K562 (cell line): Measurements from ENCODE around the gene C1orf105. TPM values are rescaled to one million over a fixed set of nuclear protein-coding genes. Genes with fewer than 3 reads are reported as not detected.

Experiments used
- ATAC-seq: fragments of 200-7000 bp; cut with Tn5 transposase; 3 replicates; pipeline ENCODE4 v1.9.1; 2020; ENCODE audit warnings: moderate library complexity
- BruUV-seq: library from RNA; stranded (reverse); fragments of 400-500 nt; replicated peaks from 2 replicates; lab custom pipeline; 2021; lab: Mats Ljungman, UMichigan
- CTCF ChIA-PET: fragments of 300-600 bp; formaldehyde crosslinking; extraction: SDS; loops from one replicate; lab custom pipeline; 2021; ENCODE audit warnings: low intra/inter-chr PET ratio; lab: Yijun Ruan, JAX
- POLR2A ChIA-PET: fragments of 300-600, 350-650 bp; sonication (Branson Sonifier 250); formaldehyde crosslinking; extraction: SDS; loops from one replicate; lab custom pipeline; 2021; ENCODE audit warnings: antibody characterized with exemption, inconsistent platforms; lab: Yijun Ruan, JAX
- DNase-seq, 4 experiments: peaks; one replicate each; pipeline versions ENCODE4 v3.0.0 to v3.0.0-alpha.2; 2011 to 2018; ENCODE audit warnings: low spot score in 3 of 4, mixed read lengths in 3 of 4; ENCODE audit errors: extremely low read depth in 1 of 4
- FAIRE-seq: peaks from 2 replicates; lab custom pipeline; 2011; peaks lifted over from hg19 to GRCh38; lab: Jason Lieb, UNC
- H2AFZ ChIP-seq: 2 replicates; pipeline ENCODE4 v1.6.0; 2011; ENCODE audit warnings: low read depth, low read length, control low read depth, inconsistent platforms
- H3K27ac ChIP-seq: fragments of 200-600 bp; 3 replicates; pipeline ENCODE4 v1.8.0; 2011; ENCODE audit warnings: low read depth, mild to moderate bottlenecking, control low read depth, inconsistent platforms, low read length, moderate library complexity, mixed read lengths; ENCODE audit errors: extremely low read depth
- H3K27me3 ChIP-seq, 2 experiments: fragments of 300-600 bp in 1 of 2; 2 replicates in 1 of 2; 3 replicates in 1 of 2; pipeline versions ENCODE4 v1.6.0 to v1.8.0; 2011; ENCODE audit warnings: inconsistent platforms in 2 of 2, low read length in 2 of 2, mild to moderate bottlenecking in 1 of 2, mixed read lengths in 1 of 2, moderate library complexity in 1 of 2; ENCODE audit not compliant: control insufficient read depth in 2 of 2, insufficient read depth in 2 of 2
- H3K36me3 ChIP-seq: fragments of 300-600 bp; 3 replicates; pipeline ENCODE4 v1.8.0; 2011; ENCODE audit warnings: mild to moderate bottlenecking, low read length, inconsistent platforms; ENCODE audit not compliant: control insufficient read depth, insufficient read depth
- H3K4me1 ChIP-seq, 2 experiments: fragments of 200-600 bp in 1 of 2; replicated peaks in 1 of 2; 2 replicates in 1 of 2; 3 replicates in 1 of 2; pipeline versions ENCODE4 v1.5.1 to v1.8.0; 2011; ENCODE audit warnings: inconsistent platforms in 2 of 2, low read length in 2 of 2, mild to moderate bottlenecking in 1 of 2, mixed read lengths in 1 of 2, moderate library complexity in 1 of 2; ENCODE audit not compliant: control insufficient read depth in 2 of 2, insufficient read depth in 2 of 2
- H3K4me2 ChIP-seq: 2 replicates; pipeline ENCODE4 v1.6.1; 2011; ENCODE audit warnings: low read length, control low read depth, inconsistent platforms, mixed read lengths; ENCODE audit not compliant: insufficient read depth
- H3K4me3 ChIP-seq: fragments of 200-600 bp; sonication (generic), shearing (Covaris generic); 2 replicates; pipeline ENCODE4 v1.5.1; 2016; ENCODE audit warnings: control low read depth, inconsistent platforms
- H3K79me2 ChIP-seq: fragments of 200-600 bp; 3 replicates; pipeline ENCODE4 v1.8.0; 2011; ENCODE audit warnings: low read length, inconsistent platforms; ENCODE audit not compliant: control insufficient read depth, insufficient read depth
- H3K9ac ChIP-seq, 2 experiments: 2 replicates each; pipeline versions ENCODE4 v1.6.0 to v1.6.1; 2011; ENCODE audit warnings: low read depth in 2 of 2, low read length in 2 of 2, control low read depth in 1 of 2, inconsistent platforms in 1 of 2, mild to moderate bottlenecking in 1 of 2, mixed read lengths in 1 of 2; ENCODE audit not compliant: insufficient read depth in 1 of 2
- H3K9me1 ChIP-seq: one replicate; pipeline ENCODE4 v1.6.0; 2011; ENCODE audit warnings: inconsistent platforms, mild to moderate bottlenecking, low read length, moderate library complexity; ENCODE audit not compliant: control insufficient read depth, insufficient read depth
- H3K9me3 ChIP-seq: replicated peaks from 2 replicates; pipeline ENCODE4 v1.5.1; 2011; ENCODE audit warnings: low read depth, low read length, inconsistent platforms; ENCODE audit not compliant: control insufficient read depth, insufficient read depth
- H4K20me1 ChIP-seq: replicated peaks from 2 replicates; pipeline ENCODE4 v1.6.1; 2011; ENCODE audit warnings: low read length, inconsistent platforms, mixed read lengths; ENCODE audit not compliant: control insufficient read depth, insufficient read depth
- ARID1B ChIP-seq: fragments of 450-650 bp; IDR thresholded peaks from 2 replicates; pipeline ENCODE4 v1.6.1; 2016; ENCODE audit warnings: antibody characterized with exemption, mild to moderate bottlenecking, inconsistent platforms
- C11orf30 ChIP-seq: fragments of 450-650 bp; IDR thresholded peaks from 2 replicates; pipeline ENCODE4 v1.6.1; 2016; ENCODE audit warnings: low read depth, mild to moderate bottlenecking
- GTF2A2 ChIP-seq: IDR thresholded peaks from 2 replicates; pipeline ENCODE4 v1.6.1; 2016; ENCODE audit warnings: mild to moderate bottlenecking, missing genetic modification characterization, missing compliant biosample characterization
- JUN ChIP-seq, 2 experiments: sonication (generic) in 1 of 2; formaldehyde crosslinking in 1 of 2; IDR thresholded peaks; 2 replicates each; pipeline versions ENCODE4 v1.6.1 to v1.8.0; 2012 to 2022; ENCODE audit warnings: borderline replicate concordance in 2 of 2, mild to moderate bottlenecking in 2 of 2, improper control_type of control experiment in 1 of 2, low read depth in 1 of 2, low read length in 1 of 2, missing genetic modification reagents in 1 of 2
- JUND ChIP-seq, 2 experiments: IDR thresholded peaks; 2 replicates in 1 of 2; 3 replicates in 1 of 2; pipeline ENCODE4 v1.6.1; 2011; ENCODE audit warnings: borderline replicate concordance in 2 of 2, low read depth in 2 of 2, low read length in 2 of 2, improper control_type of control experiment in 1 of 2, missing biosample characterization in 1 of 2, missing genetic modification characterization in 1 of 2, missing genetic modification reagents in 1 of 2
- KAT8 ChIP-seq: fragments of 450-650 bp; IDR thresholded peaks from 2 replicates; pipeline ENCODE4 v1.6.1; 2016; ENCODE audit warnings: low read depth, mild to moderate bottlenecking
- MAFG ChIP-seq: fragments of 450-650 bp; conservative IDR thresholded peaks from 2 replicates; pipeline ENCODE4 v1.6.1; 2016; ENCODE audit warnings: missing genetic modification characterization, missing compliant biosample characterization
- NFE2 ChIP-seq: IDR thresholded peaks from 2 replicates; pipeline ENCODE4 v1.6.1; 2014; ENCODE audit warnings: antibody characterized with exemption, low read depth
- NR4A1 ChIP-seq, 2 experiments: fragments of 250-450 bp in 1 of 2; fragments of 450-650 bp in 1 of 2; sonication (Bioruptor Pico) in 1 of 2; IDR thresholded peaks; 2 replicates each; pipeline versions ENCODE4 v1.4.0 to v1.6.1; 2016 to 2020; ENCODE audit warnings: mild to moderate bottlenecking in 2 of 2, missing compliant biosample characterization in 1 of 2, missing genetic modification characterization in 1 of 2, moderate library complexity in 1 of 2
- NUFIP1 ChIP-seq: fragments of 450-650 bp; IDR thresholded peaks from 2 replicates; pipeline ENCODE4 v1.6.1; 2018; ENCODE audit not compliant: partially characterized antibody
- RBFOX2 ChIP-seq: fragments of 200-400 bp; formaldehyde crosslinking; IDR thresholded peaks from 2 replicates; pipeline ENCODE4 v1.6.1; 2017; ENCODE audit warnings: low read depth, mild to moderate bottlenecking, low read length, moderate library complexity
- SOX6 ChIP-seq: fragments of 450-650 bp; IDR thresholded peaks from 2 replicates; pipeline ENCODE4 v1.6.1; 2014; ENCODE audit warnings: mild to moderate bottlenecking
- TCF3 ChIP-seq: sonication (generic); formaldehyde crosslinking; IDR thresholded peaks from 2 replicates; pipeline ENCODE4 v1.4.0; 2020; ENCODE audit warnings: mild to moderate bottlenecking, missing genetic modification reagents
- TEAD2 ChIP-seq: fragments of 450-650 bp; IDR thresholded peaks from 2 replicates; pipeline ENCODE4 v1.6.1; 2016; ENCODE audit warnings: missing genetic modification characterization, control low read depth, missing compliant biosample characterization
- ZBTB17 ChIP-seq: fragments of 450-650 bp; formaldehyde crosslinking; IDR thresholded peaks from 2 replicates; pipeline ENCODE4 v1.4.0; 2020; ENCODE audit warnings: mild to moderate bottlenecking
- ZNF311 ChIP-seq: fragments of 250-450 bp; sonication (Bioruptor Pico); IDR thresholded peaks from 2 replicates; pipeline ENCODE4 v1.4.0; 2020; ENCODE audit warnings: mild to moderate bottlenecking, moderate library complexity
- ZNF408 ChIP-seq: fragments of 250-450 bp; sonication (Bioruptor Pico); IDR thresholded peaks from 2 replicates; pipeline ENCODE4 v1.4.0; 2020; ENCODE audit warnings: low read depth, mild to moderate bottlenecking, moderate library complexity
- ZNF561 ChIP-seq: fragments of 450-650 bp; formaldehyde crosslinking; conservative IDR thresholded peaks from 2 replicates; pipeline ENCODE4 v1.4.0; 2020; ENCODE audit warnings: mild to moderate bottlenecking, moderate library complexity
- WGBS: fragments of 100-300 bp; shearing (Covaris generic); methylation state at CpG from one replicate; pipeline ENCODE4 v1.1.6; 2016; ENCODE audit warnings: low coverage, mixed read lengths; ENCODE audit not compliant: insufficient coverage; ENCODE audit errors: missing lambda C conversion rate; 5-methylcytosine and 5-hydroxymethylcytosine counted together
- in situ Hi-C: fragments of 300-500 bp; cut with MboI; formaldehyde crosslinking; loops from 4 replicates; pipeline ENCODE4 v1.15.0; 2018; ENCODE audit warnings: inconsistent platforms, mixed read lengths
- intact Hi-C: fragments of 100-400 bp; cut with micrococcal nuclease; formaldehyde crosslinking; loops from 2 replicates; pipeline ENCODE4 v1.14.2; 2022
- polyA plus RNA-seq, 8 experiments: library from polyadenylated mRNA; depleted of rRNA in 4 of 8; stranded (reverse) in 5 of 8; unstranded in 3 of 8; fragments of >200 nt; fragmentation: Nextera tagmentation in 2 of 8; fragmentation: Illumina TruSeq in 1 of 8; extraction: Ambion mirVana in 2 of 8; extraction: Trizol in 1 of 8; gene quantifications; 2 replicates each; pipeline versions ENCODE4 v1.2.1 to v1.2.3, GENCODE V29; 2011 to 2014; ENCODE audit warnings: inconsistent platforms in 1 of 8, missing spikeins in 1 of 8
- total RNA-seq, 7 experiments: library from RNA; depleted of rRNA in 6 of 7; stranded (reverse); fragments of >200 nt in 6 of 7; fragmentation: Illumina TruSeq in 2 of 7; extraction: Trizol in 2 of 7; gene quantifications; 2 replicates each; pipeline versions ENCODE4 v1.2.1 to v1.2.3, GENCODE V29; 2011 to 2021; ENCODE audit warnings: low replicate concordance in 1 of 7
- TF ChIP-seq, protein P1 (sequence below): fragments of 250-450 bp; sonication (Bioruptor Pico); IDR thresholded peaks from 2 replicates; pipeline ENCODE4 v1.8.0; 2022; ENCODE audit warnings: inconsistent platforms, mild to moderate bottlenecking, moderate library complexity, borderline replicate concordance

C1orf105 gene
- total and polyA plus RNA-seq, 9 of the 15 experiments (the other 6 are each of a cell fraction or from before 2014, with no cell fraction given) = 0.08 TPM; not detected in 8

DNA sequence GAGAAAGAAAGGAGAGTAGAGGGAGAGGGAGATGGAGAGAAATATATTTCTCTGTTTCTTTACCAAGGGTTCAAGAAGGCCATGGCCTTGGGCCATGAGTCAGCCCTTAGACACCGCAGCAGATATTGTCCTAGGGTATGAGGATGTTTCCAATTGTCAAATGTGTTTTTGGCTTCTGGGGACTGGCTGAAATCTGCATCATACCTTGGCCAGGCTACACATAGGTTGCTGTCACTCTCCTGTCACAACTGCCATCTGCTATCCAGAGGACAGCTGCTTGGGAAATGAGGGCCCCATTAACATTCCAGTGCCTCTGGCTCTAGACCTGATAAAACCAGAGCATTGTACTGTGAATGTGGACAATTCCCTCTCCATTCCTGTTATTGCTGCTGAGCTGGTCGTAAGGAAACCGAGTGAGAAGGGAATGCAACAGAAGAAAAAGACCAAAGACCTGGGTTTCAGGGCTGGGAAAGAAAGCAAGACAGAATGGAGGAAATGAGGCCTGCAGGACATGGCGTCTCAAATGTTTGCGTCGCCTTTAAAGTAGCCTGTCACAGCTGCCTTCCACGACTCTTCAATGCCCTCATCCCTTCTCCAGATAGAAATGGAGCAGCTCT is 32.2 kb downstream of the C1orf105 start:
- H3K9me3 ChIP-seq = no peaks in the 10 kb centered on the region
- peak; percentile 46 for FAIRE-seq
- H3K4me2 ChIP-seq = peak overlapping the region; percentile 11
- DNase-seq = peak in 2 of 4 experiments; percentile 27 to 59
- peaks cover 10% of the 10 kb centered on the region for H3K9me1 ChIP-seq
- CTCF ChIA-PET = interaction anchor here (1.1 kb wide), 1 partner anchor 10 kb away, joined by 3 read pairs; no protein-coding TSS in a partner anchor
- WGBS = 42% methylated on average over 7 of the region's 7 CpGs
- peak overlapping the region; percentile 24; the same call in 2 of the 3 replicates for H3K27ac ChIP-seq
- H3K79me2 ChIP-seq = no peaks in the 10 kb centered on the region
- no TSS peak for BruUV-seq
- peaks cover 36 to 59% of the 10 kb centered on the region in 2 experiments for H3K4me1 ChIP-seq
- peak overlapping the region in 1 of 2 experiments; percentile 11; a peak in 1 of 4 replicates for H3K9ac ChIP-seq
- POLR2A ChIA-PET = interaction anchor here (0.9 to 1.6 kb wide), 2 partner anchors 11 to 80 kb away, joined by 3 to 6 read pairs; partner anchors contain the start of gene SUCO
- in situ Hi-C loops (loop anchor here (5.0 kb wide), 1 partner anchor 275 kb away; no protein-coding TSS in a partner anchor), intact Hi-C loops (loop anchor here (5.0 kb wide), 1 partner anchor 45 kb away; no protein-coding TSS in a partner anchor)
- peak overlapping the region; percentile 87 for H2AFZ ChIP-seq
- no peaks in the 10 kb centered on the region for H4K20me1 ChIP-seq
- no peaks in the 10 kb centered on the region for H3K27me3 ChIP-seq
- peak; percentile 6 for ATAC-seq
- no peak overlapping the region for H3K4me3 ChIP-seq
- no peaks in the 10 kb centered on the region for H3K36me3 ChIP-seq
- TF ChIP-seq SOX6 (0 out of 2 replicates have a peak, but pooled peaks have one; percentile 14), NUFIP1 (peak; percentile 9), ZBTB17 (no peak), TEAD2 (peak; percentile 50; the same call in 1 of the 2 replicates), GTF2A2 (tag) (0 out of 2 replicates have a peak, but pooled peaks have one; percentile 42), JUN (IDR thresholded peaks at IDR 0.05; ENCODE audit: borderline replicate concordance, low read depth, low read length) (0 out of 2 replicates have a peak, but pooled peaks have one; percentile 45), JUN (CRISPR knock-in tag; IDR thresholded peaks at IDR 0.05; ENCODE audit: borderline replicate concordance) (no peak), NR4A1 (CRISPR knock-in tag; IDR thresholded peaks at IDR 0.05) (no peak), NR4A1 (tag; IDR thresholded peaks at IDR 0.05) (peak; percentile 14; the same call in 1 of the 2 replicates), NFE2 (peak; percentile 53; the same call in 1 of the 2 replicates), RBFOX2 (no peak), MAFG (peak; percentile 46), JUND (IDR thresholded peaks at IDR 0.05; ENCODE audit: borderline replicate concordance, low read depth, low read length) (0 out of 2 replicates have a peak, but pooled peaks have one; percentile 20), JUND (tag; IDR thresholded peaks at IDR 0.05; ENCODE audit: borderline replicate concordance, low read depth, low read length) (peak; percentile 54; the same call in 1 of the 3 replicates), ZNF311 (peak; percentile 43; the same call in 1 of the 2 replicates), ZNF561 (CRISPR knock-in tag) (no peak), KAT8 (no peak), ARID1B (peak; percentile 26; the same call in 1 of the 2 replicates), TCF3 (CRISPR knock-in tag) (peak; percentile 61), ZNF408 (CRISPR knock-in tag) (no peak), C11orf30 (peak; percentile 31; the same call in 1 of the 2 replicates)
- TF ChIP-seq, protein P1, sequence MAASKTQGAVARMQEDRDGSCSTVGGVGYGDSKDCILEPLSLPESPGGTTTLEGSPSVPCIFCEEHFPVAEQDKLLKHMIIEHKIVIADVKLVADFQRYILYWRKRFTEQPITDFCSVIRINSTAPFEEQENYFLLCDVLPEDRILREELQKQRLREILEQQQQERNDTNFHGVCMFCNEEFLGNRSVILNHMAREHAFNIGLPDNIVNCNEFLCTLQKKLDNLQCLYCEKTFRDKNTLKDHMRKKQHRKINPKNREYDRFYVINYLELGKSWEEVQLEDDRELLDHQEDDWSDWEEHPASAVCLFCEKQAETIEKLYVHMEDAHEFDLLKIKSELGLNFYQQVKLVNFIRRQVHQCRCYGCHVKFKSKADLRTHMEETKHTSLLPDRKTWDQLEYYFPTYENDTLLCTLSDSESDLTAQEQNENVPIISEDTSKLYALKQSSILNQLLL (CRISPR knock-in tag) = no peak
